ENCODE data around the gene HNRNPA1L2.
"Not testable (repeated sequence)": the region's sequence is repeated elsewhere in the genome, so short reads cannot be mapped to it uniquely, and the experiment has no call there.

The HNRNPA1L2 gene

DNA sequence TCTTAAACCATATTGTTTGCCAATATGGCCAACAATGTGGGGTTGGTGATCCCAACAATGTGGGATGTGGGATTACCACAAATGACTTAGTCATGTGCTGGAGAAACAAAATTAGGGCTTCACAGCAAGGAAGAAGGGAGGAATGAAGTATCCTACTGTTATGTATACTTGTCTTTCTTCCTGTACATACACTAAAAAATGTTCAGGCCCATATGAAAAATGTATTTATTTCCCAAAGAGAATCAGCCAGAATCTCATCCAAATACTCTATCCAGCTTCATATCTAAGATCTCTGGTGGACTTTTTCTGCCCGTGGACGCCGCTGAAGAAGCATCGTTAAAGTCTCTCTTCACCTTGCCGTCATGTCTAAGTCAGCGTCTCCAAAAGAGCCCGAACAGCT lies at the start of gene HNRNPA1L2:
HNRNPA1L2 (plus strand) TSS at position 301 of the 400 bp plus-strand sequence; CDS start at position 363, 62 bp downstream.
- no peak for DNase-seq (ENCODE audit: low spot score)
- TF ChIP-seq, protein P1, sequence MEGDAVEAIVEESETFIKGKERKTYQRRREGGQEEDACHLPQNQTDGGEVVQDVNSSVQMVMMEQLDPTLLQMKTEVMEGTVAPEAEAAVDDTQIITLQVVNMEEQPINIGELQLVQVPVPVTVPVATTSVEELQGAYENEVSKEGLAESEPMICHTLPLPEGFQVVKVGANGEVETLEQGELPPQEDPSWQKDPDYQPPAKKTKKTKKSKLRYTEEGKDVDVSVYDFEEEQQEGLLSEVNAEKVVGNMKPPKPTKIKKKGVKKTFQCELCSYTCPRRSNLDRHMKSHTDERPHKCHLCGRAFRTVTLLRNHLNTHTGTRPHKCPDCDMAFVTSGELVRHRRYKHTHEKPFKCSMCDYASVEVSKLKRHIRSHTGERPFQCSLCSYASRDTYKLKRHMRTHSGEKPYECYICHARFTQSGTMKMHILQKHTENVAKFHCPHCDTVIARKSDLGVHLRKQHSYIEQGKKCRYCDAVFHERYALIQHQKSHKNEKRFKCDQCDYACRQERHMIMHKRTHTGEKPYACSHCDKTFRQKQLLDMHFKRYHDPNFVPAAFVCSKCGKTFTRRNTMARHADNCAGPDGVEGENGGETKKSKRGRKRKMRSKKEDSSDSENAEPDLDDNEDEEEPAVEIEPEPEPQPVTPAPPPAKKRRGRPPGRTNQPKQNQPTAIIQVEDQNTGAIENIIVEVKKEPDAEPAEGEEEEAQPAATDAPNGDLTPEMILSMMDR (IDR thresholded peaks at IDR 0.05; ENCODE audit: extremely low read depth, missing control alignments), result no peak

DNA sequence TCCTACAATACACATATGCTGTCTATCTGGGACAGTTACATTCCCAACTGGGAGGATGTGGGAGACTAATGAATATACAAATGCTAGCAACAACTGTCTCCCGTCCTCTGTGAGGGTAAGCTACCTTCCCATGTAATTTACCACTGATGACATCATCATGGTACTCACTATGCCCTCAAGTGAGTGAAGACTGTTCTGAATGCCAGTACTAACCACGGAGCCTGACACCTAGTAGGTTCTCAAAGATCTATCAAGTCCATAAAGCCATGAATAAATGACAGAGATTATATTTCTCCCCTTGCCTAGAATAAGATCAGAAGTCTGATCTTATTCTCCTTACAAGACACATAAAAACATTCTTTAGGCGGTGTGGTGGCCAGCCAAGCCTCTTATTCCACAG lies 49.1 kb upstream of the HNRNPA1L2 start:
- not testable (repeated sequence) for DNase-seq (ENCODE audit: low spot score)

DNA sequence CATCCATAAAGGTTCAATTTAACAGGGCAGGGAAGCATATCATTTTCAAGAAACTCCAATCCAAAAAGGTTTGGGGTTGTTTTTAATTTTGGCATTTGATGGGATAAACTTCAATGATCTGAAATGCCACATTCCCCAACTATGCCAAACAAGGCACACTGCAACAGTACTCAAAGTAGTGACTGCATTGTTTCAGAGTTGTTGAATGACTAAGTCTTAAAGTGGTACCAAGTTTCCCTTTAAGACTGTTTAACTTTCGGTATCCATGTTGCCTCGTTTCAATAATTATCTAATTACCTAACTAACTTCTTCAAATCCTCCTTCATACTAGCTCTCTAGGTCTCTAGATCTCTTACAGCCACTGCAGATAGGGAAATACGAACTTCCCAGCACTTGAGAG lies 48.4 kb upstream of the HNRNPA1L2 start:
- DNase-seq (ENCODE audit: low spot score), result not testable (repeated sequence)

DNA sequence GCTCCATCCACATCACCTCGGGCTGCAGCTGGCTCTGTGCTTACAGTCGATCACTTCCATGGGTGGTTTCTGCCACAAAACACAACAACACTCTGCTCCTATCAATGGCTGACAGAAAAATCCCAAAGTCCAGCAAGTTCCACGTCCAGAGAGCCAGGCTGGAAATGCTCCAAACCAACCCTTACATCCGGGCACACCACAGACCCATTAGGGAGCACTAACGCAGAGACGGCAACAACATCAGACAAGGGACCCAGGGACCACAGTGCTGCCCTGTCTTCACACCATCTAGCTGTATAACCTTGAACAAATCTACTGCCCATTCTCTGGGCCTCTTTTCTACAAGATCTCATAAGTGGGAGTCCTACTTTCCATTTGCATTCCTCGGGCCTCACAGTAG lies 47.9 kb upstream of the HNRNPA1L2 start:
- not testable (repeated sequence) for DNase-seq (ENCODE audit: low spot score)

DNA sequence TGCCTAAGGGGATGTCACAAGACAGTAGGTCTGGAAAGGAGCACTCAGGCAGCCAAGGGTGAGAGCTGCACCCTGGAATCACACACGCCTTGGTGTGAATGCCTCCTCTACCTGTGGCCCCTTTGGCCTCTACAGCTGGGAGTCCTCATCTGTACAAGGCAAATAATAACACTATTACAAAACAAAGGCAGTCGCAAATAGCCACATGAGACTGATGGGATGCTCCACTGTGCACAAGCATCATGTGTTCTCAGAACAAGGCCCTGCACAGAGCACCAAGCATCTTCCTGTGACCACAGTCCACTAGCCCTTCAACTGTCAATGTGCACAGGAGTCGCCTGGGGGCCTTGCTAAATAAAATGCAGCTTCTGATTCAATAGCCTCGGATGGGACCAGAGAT lies 44.6 kb upstream of the HNRNPA1L2 start:
- no peak for DNase-seq (ENCODE audit: low spot score)
- TF ChIP-seq, protein P1 (IDR thresholded peaks at IDR 0.05; ENCODE audit: extremely low read depth, missing control alignments), result no peak

DNA sequence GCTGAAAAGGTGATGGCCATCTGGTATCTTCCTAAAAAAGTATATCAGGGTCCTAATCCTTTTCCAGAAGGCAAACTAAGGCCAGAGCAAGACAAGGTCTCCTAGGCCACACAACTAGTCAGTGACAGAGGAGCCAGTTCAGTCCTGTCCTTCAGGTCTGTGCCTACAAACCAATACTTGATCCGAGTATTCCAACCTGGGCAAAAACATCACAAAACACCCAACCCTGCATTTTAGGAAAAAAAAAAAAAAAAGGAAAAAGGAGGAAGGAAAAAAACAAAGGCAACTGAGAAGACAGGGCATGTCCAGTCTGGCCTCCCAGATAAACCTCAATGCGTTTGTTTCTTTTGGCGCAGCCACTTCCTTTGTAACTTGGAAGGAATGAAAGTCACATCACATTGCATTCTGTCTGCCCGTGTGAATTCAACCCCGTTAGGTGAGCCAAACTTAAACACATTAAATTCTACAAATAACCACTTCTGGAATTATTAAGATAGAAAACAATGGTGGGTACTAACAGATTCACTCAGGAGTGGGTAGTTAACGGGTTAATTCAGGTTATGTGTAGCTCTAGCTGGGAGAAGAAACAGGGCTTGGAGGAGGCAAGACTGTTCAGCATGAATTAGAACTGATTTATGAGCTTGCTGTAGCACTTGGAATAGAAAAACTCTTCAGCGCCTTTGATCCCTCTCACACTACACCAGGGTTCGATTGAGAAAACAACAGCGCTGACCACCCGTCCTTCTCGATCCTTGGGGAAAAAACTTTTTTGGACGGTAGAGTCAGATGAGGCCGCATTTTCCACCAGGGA lies 43.0 kb upstream of the HNRNPA1L2 start:
- DNase-seq (ENCODE audit: low spot score), result no peak
- TF ChIP-seq, protein P1 (IDR thresholded peaks at IDR 0.05; ENCODE audit: extremely low read depth, missing control alignments), result no peak

DNA sequence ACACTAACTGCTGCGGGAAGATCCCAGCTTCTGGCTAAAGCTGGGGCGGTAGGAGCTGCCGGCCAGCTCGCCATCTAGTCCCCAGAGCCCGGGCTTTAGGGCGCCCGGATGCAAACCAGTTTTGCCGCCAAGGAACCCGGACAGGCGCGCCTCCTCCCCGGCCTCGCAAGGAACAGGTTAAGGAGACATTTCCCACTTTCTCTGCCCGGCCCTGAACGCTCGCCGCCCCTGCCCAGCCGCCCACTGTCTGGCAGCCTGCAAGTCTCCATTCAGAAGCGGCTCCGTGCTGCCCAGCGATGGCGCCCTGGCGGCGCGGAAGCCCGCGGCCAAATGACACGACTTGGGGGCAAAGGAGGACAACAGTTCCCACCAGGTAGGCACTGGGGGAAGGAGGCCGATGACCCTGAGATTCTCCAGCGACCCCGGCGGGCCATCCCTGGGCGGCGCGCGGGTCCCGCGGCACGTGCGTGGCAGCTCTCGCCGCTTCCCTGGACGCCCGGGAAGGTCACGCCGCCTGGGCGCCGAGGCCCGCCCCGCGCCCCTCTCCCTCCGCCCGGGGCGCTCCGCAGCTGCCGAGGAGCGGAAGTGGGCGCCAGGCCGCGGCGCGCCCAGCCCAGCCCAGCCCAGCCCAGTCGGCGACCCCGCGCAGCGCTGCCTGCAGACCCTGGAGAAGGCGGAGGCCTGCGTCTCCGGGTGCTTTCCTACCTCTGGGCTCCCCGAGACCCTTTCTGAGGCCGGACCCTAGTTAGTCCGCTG lies 42.2 kb upstream of the HNRNPA1L2 start:
- peak; percentile 52 for DNase-seq (ENCODE audit: low spot score)
- TF ChIP-seq, protein P1 (IDR thresholded peaks at IDR 0.05; ENCODE audit: extremely low read depth, missing control alignments), result no peak

DNA sequence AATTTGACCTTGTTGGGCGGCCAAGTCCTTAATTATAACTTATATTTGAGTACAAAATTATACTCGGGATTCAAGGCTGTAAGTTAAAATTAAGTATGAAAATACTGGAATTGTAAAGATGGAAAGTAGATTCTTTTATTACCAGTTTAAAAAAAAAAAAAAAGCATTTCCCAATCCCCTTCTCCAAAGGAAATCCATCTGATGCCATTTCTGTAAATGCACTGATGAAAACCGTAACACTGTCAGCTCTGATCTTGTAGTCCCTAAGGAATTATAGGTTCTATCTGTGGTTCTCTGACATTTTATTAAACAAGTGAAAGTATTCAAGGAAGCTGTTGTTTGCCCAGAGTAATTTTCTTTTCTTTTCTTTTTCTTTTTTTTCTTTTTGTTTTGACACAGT lies 41.6 kb upstream of the HNRNPA1L2 start:
- TF ChIP-seq, protein P1 (IDR thresholded peaks at IDR 0.05; ENCODE audit: extremely low read depth, missing control alignments), result no peak
- no peak for DNase-seq (ENCODE audit: low spot score)

DNA sequence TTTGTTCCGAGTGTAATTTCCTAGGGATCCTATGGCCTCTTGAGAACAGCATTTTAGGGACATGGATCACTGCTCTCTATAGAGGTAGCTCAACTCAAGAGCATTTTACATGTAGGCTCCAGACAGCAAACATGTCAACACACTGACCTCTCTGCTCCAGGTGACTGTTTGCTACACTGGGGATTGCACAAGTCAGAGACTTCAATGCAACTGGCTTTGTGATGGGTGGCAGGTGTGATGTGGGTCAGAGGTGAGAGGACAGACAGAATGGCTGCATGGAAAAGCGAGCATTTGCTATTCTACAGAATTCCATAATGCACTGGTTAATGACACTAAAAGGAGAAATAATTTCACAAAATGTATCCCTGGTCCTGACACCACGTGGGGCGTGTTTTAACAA lies 38.9 kb upstream of the HNRNPA1L2 start:
- not testable (repeated sequence) for DNase-seq (ENCODE audit: low spot score)

DNA sequence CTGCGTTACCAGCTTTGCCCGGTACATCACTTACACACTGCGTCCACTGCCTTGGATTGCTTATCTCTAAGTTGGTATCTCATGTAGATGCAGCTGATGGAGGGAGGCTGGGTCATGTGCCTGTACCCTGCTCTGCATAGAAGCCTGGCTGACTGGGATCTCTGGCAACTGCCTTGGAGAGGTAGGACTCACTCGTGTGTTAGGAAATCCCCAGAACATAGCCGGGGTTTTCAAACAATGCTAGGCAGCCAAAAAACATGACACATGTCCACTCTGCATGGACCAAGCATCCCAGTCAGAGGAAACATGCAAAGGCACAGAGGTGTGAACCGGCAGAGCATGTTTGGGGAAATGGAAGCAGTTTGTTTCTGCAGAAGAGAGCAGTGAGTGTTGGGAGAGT lies 36.1 kb upstream of the HNRNPA1L2 start:
- DNase-seq (ENCODE audit: low spot score), result not testable (repeated sequence)

DNA sequence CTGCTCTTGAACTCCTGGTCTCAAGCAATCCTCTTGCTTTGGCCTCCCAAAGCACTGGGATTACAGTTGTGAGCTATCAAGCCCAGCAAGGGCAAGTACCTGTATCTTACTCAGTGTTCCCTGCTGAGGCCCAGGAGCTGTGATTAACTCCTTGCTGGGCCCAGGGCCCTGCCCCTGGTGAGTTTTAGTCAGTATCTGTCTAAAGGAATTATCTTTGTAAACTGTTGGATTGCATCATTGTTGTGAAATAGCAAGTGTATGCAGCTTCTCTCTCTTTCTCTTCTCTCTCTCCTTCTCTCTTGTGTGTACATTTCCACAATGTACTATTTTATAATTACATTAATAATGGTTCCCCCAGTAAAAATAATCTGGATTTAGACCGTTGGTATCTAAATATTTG lies 35.4 kb upstream of the HNRNPA1L2 start:
- DNase-seq (ENCODE audit: low spot score), result not testable (repeated sequence)

DNA sequence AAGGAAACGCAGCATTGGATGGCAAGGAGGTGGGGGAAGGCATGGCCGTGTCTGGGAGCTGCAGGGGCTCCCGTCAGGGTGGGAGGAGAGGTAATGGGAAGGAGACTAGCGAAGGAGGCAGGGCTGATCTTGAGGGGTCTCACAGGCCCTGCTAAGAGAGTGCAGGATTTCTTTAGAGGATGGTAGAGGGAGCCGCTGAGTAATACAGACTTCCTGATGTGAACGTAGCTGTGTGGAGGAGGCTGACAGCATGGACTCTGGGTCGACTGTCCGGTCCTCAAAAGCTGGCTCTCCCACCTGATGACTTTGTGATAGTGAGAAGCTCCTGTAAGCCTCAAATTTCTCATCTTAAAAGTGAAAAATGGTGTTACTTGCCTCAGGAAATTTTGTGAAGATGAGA lies 34.0 kb upstream of the HNRNPA1L2 start:
- not testable (repeated sequence) for DNase-seq (ENCODE audit: low spot score)

All from GM20000 (cell line).